ENCODE data around the gene MDM4.
A peak's percentile ranks its signal among the peaks of the same experiment; 100 is the strongest.

The MDM4 gene

DNA sequence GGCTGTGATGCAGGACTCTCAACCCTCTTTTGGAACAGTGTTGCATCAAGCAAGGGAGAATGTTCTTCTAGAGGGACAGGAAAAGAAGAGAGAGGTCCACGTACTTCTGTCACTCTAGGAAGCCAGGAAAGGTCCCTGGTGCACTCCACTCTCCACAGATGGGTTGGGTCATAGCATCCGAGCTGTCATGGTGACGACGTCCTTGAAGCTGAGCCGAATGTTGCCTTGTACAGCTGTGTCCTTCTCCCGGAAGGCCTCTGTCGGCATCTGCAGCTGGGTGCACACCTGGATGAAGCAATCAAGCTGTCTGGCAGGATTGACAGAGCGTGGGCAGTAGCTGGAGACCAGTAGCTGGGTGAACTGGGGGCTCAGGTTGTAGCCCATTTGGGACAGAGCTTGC, 12.5 kb downstream of the MDM4 start:
- in situ Hi-C loops (cut with MboI; ENCODE audit: low pct_unique_long_range_greater_than_20kb, low sequenced_read_pairs, unreplicated experiment) = no loop called here
- DNase-seq (ENCODE audit: low spot score) = no peak
- TF ChIP-seq, protein P1, sequence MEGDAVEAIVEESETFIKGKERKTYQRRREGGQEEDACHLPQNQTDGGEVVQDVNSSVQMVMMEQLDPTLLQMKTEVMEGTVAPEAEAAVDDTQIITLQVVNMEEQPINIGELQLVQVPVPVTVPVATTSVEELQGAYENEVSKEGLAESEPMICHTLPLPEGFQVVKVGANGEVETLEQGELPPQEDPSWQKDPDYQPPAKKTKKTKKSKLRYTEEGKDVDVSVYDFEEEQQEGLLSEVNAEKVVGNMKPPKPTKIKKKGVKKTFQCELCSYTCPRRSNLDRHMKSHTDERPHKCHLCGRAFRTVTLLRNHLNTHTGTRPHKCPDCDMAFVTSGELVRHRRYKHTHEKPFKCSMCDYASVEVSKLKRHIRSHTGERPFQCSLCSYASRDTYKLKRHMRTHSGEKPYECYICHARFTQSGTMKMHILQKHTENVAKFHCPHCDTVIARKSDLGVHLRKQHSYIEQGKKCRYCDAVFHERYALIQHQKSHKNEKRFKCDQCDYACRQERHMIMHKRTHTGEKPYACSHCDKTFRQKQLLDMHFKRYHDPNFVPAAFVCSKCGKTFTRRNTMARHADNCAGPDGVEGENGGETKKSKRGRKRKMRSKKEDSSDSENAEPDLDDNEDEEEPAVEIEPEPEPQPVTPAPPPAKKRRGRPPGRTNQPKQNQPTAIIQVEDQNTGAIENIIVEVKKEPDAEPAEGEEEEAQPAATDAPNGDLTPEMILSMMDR (IDR thresholded peaks at IDR 0.05; ENCODE audit: extremely low read depth, insufficient read depth, missing control alignments) = no peak

DNA sequence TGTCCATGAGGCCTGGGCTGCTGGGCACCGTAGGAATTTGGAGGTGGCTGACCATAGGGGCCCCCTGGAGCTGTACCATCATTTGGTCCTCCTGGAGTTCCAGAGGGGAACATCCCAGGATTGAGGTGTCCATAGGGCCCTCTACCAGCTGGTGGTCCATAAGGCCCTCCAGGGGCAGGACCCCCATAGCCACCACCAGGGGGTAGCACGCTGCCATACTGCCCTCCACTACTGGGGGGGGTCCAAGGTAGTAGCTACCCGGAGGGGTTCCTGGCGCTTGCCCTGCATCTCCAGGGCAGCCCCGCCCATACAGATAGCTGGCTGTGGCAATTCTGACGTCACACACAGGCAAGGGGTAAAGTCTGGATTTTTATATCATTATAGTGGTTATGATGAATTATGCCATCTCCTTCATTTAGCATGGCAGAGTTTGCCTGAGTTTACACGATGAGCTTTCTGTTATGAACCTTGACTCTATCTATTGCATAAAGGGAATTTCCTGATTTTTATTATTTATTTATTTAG, 13.2 kb downstream of the MDM4 start:
- DNase-seq (ENCODE audit: low spot score) = no peak
- TF ChIP-seq, protein P1 (IDR thresholded peaks at IDR 0.05; ENCODE audit: extremely low read depth, insufficient read depth, missing control alignments) = peak; percentile 27

DNA sequence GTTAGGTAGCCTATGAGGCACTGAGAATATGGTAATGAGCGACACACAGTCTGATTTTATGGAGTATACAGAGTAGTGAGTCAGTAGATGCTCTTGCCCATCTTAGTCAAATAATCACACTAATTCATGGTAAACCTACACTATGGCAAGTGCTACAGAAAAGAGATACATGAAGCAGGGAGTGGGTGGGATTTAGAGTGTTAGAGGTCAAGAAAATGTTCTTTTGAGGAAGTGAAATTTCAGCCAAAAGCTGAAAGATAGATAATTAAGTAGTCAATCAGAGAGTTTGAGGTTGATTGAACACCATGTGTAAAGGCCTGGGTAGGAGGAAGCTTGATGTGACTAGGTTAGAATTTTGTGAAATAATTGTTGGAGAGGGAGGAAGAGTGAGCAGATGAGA, 14.7 kb downstream of the MDM4 start:
- TF ChIP-seq, protein P1 (IDR thresholded peaks at IDR 0.05; ENCODE audit: extremely low read depth, insufficient read depth, missing control alignments) = no peak
- in situ Hi-C loops (cut with MboI; ENCODE audit: low pct_unique_long_range_greater_than_20kb, low sequenced_read_pairs, unreplicated experiment) = no loop called here
- DNase-seq (ENCODE audit: low spot score) = peak; percentile 64

More for the DNA sequence above, 13.2 kb downstream of the MDM4 start:
- in situ Hi-C loops (cut with MboI; ENCODE audit: low pct_unique_long_range_greater_than_20kb, low sequenced_read_pairs, unreplicated experiment) = no loop called here

DNA sequence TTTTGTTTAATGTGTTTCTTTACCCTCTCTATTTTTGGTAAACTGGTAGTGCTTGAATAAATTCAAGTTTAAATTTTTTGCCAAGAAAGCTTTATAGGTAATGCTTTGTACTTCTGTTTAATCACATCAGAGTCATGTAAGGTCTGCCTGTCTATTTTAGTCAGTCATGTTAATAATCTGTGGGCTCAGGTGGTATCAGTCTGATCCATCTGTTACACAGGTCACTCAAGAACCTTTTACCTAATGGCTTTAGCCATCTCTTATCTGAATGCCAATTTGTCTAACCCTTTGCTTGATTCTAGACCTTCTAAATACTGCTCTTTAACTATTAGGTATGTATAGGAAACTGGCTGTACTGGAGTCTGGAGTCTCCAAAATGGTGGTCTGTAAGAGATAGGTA, 16.6 kb downstream of the MDM4 start:
- no peak for DNase-seq (ENCODE audit: low spot score)
- in situ Hi-C loops (cut with MboI; ENCODE audit: low pct_unique_long_range_greater_than_20kb, low sequenced_read_pairs, unreplicated experiment) = no loop called here
- TF ChIP-seq, protein P1 (IDR thresholded peaks at IDR 0.05; ENCODE audit: extremely low read depth, insufficient read depth, missing control alignments) = no peak

DNA sequence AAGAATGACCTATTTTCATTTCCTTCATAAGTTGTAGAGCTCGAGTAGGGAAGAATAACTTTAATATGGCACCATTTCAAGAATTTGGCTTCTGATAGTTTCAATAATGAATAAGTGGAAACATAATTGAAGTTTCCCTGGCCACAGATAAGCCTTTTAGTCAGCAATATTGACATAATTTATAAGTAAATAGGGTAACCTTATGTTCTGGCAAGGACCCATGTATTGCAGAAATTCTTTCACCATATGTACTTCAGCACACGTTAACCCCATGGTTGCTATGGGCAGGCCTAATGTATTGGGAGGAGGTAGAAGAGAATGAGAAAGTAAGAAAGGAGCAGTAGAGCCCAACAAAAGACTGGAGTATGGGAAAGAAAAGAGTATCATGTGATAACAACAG, 25.4 kb downstream of the MDM4 start:
- TF ChIP-seq, protein P1 (IDR thresholded peaks at IDR 0.05; ENCODE audit: extremely low read depth, insufficient read depth, missing control alignments) = no peak
- in situ Hi-C loops (cut with MboI; ENCODE audit: low pct_unique_long_range_greater_than_20kb, low sequenced_read_pairs, unreplicated experiment) = no loop called here
- DNase-seq (ENCODE audit: low spot score) = no peak

DNA sequence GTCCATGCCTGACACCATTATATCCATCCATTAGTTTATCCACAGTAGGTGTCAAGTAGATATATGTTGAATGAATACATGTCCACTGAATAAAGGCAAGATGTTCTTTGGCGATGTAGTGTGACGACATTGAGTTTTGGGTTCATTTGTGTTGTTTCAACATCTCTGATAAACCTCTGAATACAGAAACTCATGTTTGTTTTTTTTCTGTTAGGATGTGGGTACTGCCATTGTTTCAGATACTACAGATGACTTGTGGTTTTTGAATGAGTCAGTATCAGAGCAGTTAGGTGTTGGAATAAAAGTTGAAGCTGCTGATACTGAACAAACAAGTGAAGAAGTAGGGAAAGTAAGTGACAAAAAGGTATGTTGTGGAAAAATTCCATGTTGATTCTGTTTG, 28.1 kb downstream of the MDM4 start:
- DNase-seq (ENCODE audit: low spot score) = no peak
- in situ Hi-C loops (cut with MboI; ENCODE audit: low pct_unique_long_range_greater_than_20kb, low sequenced_read_pairs, unreplicated experiment) = no loop called here
- TF ChIP-seq, protein P1 (IDR thresholded peaks at IDR 0.05; ENCODE audit: extremely low read depth, insufficient read depth, missing control alignments) = no peak

DNA sequence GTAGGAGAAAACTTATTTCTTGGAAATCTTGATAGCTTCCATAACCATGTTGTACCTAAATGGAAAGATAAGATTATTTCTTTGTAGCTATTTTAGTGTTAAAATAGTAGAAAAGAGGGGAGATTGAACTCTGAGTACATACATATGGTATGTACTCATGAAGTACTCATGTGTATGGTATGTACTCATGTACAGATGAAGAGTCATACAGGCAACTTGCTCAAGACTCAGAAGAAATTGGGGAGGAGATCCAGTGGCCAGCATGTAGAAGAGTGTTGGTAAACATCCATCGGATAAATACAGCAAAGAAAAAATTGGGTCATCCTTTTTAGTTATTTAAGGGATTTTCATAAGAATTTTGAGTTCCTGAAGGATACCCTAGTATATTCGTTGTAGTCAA, 29.0 kb downstream of the MDM4 start:
- TF ChIP-seq, protein P1 (IDR thresholded peaks at IDR 0.05; ENCODE audit: extremely low read depth, insufficient read depth, missing control alignments) = no peak
- in situ Hi-C loops (cut with MboI; ENCODE audit: low pct_unique_long_range_greater_than_20kb, low sequenced_read_pairs, unreplicated experiment) = no loop called here
- DNase-seq (ENCODE audit: low spot score) = no peak

Measured in GM13977 (cell line).